AG10803 (cell line): Measurements from ENCODE around the gene KLB.

Experiments
- DNase-seq: peaks from one replicate; pipeline ENCODE4 v3.0.0; 2010; ENCODE audit warnings: low read depth
- H3K4me3 ChIP-seq: 2 replicates; pipeline ENCODE4 v1.5.1; 2011; ENCODE audit warnings: mild to moderate bottlenecking, low read length, control low read depth
- TF ChIP-seq, protein P1 (sequence below): conservative IDR thresholded peaks from 2 replicates; pipeline ENCODE4 v1.5.1; 2011; ENCODE audit warnings: mild to moderate bottlenecking, low read length, control low read depth, inconsistent platforms

The KLB gene

DNA sequence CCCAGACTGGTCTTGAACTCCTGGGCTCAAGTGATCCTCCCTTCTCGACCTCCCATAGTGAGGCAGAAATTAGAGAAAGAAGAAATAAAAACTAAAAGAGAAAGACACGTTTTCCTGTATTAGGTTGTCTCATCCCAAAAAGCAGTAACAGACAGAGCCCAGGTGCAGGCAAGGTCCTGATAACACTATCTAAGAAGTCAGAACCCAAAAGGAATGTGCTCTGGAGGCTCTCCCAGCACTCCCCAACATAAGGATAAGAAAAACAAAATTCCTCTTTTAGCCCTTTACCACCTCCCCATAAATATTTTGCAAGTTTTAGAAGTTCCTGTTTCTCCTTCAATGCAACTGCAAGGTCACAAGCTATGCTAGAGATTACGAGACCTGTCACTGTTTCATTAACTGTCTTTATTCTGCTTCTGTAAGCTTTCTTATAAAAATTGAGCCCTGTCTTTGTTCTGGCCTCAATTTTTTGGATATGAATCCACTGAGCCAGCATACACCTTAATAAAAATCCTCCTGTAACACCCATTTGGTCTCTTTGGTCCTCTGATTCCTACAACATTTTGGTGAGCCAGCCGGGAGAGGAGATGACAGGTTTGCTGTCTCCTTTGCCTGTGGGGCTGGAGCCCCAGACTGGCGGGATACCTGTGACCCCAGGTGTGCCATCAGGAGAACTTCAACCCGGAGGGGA lies 78.0 kb downstream of the KLB start:
- H3K4me3 ChIP-seq = no peak overlapping the region
- TF ChIP-seq, protein P1, sequence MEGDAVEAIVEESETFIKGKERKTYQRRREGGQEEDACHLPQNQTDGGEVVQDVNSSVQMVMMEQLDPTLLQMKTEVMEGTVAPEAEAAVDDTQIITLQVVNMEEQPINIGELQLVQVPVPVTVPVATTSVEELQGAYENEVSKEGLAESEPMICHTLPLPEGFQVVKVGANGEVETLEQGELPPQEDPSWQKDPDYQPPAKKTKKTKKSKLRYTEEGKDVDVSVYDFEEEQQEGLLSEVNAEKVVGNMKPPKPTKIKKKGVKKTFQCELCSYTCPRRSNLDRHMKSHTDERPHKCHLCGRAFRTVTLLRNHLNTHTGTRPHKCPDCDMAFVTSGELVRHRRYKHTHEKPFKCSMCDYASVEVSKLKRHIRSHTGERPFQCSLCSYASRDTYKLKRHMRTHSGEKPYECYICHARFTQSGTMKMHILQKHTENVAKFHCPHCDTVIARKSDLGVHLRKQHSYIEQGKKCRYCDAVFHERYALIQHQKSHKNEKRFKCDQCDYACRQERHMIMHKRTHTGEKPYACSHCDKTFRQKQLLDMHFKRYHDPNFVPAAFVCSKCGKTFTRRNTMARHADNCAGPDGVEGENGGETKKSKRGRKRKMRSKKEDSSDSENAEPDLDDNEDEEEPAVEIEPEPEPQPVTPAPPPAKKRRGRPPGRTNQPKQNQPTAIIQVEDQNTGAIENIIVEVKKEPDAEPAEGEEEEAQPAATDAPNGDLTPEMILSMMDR = no peak
- no peak for DNase-seq

DNA sequence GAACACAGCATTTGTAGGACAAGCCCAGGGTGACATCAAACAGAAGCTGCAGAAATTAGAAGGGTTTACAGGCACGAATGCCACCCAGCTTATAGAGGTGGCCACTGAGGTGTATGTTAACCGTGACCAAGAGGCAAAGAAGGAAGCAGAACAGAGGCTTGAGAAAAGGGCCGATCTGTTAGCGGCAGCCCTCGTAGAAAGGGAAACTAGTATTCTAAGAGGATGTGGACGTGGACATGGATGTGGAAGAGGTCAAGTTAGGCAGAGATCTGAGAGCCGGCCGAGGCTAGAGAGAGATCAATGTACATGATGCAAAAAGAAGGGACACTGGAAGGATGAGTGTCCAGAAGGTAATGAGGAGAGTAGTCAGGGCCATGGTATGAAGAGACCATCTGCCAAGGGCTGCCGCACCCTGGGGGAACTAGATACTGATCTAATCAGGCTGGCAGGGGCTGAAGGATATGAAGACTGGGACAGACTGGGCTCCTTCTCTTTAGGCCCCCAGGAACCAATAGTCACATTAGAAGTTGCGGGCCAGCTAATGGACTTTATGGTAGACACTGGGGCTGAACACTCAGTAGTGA lies 79.6 kb downstream of the KLB start:
- no peak overlapping the region for H3K4me3 ChIP-seq
- TF ChIP-seq, protein P1 = no peak
- DNase-seq = no peak

DNA sequence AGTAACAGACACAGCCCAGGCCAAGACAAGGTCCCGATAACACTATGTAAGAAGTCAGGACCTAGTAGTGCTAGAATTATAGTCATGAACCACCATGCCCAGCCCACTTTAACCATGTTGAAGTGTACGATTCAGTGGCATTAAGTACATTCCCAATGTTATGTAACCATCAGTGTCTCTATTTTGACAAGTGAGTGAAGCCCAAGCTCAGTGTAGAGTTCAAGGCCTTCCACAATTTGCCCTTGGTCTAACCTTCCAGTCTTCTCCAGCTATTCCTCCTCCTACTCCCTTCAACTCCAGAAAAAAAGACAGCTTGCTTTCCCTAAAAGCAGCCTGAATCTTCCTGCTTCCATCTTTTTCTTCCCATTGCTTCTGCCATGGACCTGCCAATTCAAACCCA lies 83.6 kb downstream of the KLB start:
- TF ChIP-seq, protein P1 = no peak
- no peak for DNase-seq
- no peak overlapping the region for H3K4me3 ChIP-seq

DNA sequence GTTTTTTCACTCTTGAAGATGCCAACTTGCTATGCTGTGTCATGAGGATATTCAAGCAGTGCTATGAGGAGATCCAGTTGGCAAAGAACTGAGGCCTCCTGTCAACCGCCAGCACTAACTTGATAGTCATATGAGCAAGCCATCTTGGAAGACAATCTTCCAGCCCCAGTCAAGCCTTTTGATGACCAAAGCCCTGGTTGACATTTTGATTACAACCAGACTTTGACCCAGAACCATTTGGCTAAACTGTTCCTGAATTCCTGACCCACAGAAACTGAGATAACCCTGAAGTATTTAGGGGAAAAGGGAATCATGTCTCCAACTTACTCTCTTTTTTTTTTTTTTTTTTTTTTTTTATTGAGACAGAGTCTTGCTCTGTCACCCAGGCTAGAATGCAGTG lies 87.6 kb downstream of the KLB start:
- TF ChIP-seq, protein P1 = no peak
- no peak for DNase-seq
- H3K4me3 ChIP-seq = no peak overlapping the region

DNA sequence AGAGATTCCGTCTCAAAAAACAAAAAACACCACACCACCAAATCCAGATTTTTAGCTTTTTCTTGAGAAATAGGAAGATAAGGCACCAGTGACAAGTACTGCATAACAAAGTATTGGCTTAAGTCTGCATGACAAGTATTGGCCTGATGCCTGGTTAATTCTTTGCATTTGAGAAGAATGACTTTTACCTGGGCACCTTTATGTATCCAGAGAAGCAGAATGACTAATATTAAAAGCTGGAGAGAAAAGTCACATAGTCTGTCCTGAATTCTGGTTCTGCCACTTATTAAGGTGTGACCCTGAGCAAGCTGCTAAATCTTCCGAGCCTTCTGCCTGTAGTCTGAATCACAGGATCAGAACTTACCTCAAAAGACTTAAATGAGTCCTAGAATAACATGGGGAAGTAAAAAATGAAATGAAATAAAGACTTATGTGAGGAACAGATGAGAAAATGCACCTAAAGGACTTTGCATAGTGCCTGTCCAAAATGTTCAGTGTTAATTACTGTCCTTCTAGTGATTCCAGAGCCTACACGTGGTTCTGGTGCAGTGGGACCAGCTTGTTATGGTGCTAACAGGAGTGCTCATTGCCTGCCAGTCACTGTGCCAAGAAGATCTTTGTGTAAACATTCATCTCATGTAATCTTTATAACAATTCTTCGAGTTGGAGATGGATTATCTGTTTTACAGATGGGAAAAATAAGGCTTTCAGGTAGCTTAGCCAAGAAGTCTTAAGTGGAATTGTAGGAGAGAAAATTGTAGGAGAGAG lies 88.9 kb downstream of the KLB start:
- no peak for DNase-seq
- H3K4me3 ChIP-seq = no peak overlapping the region
- TF ChIP-seq, protein P1 = no peak

DNA sequence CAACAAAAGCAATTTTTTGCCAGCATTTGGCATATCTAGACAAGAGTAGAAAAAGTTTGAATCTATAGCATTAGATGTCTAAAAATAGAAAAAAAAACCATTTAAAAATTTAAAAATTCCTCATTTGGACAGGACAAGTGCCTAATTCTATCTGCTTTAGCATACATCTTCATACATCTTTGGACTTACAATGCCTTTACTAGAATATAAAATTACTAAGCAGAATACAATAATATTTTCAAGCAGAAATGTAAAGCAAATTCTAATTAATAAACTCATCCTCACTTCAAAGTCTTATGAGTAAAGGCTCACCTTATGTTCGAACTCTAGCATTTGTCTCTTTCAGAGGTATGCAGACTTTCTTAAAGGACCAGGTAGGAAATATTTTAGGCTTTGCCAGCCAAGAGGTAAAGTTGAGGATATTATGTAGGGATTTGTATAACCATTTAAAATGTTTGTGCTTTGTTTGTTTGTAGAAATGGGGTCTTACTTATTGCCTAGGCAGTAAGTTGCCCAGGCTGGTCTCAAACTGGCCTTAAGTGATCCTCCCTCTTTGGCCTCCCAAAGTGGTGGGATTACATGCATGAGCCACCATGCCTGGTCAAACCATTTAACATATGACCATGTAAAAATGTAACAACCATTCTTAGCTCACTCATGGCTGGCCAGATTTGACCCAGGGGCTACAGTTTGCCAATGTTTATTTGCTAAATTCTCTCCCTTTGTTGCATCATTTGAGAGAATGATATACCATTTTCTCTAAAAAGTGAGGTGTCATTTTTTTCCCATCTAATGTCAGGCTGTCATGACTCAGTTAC lies 91.4 kb downstream of the KLB start:
- TF ChIP-seq, protein P1 = no peak
- H3K4me3 ChIP-seq = no peak overlapping the region
- DNase-seq = no peak
